Peyer's patch (tissue), 4 donors: Measurements from ENCODE around the gene TENT4A.

Experiments
- POLR2A ChIP-seq, 2 donors: fragments of 450-650 bp; IDR thresholded peaks; one replicate each; pipeline ENCODE4 v1.5.1; 2017; ENCODE audit warnings: antibody characterized with exemption in 2 of 2, mild to moderate bottlenecking in 2 of 2, moderate library complexity in 2 of 2
- TF ChIP-seq, protein P1 (sequence below), 6 experiments: fragments of 450-650 bp in 4 of 6; fragments of 200-600 bp in 2 of 6; sonication (generic) in 1 of 6; IDR thresholded peaks; one replicate each; pipeline ENCODE4 v1.5.1; 2017 to 2019; ENCODE audit warnings: antibody characterized with exemption in 6 of 6, mild to moderate bottlenecking in 3 of 6, moderate library complexity in 1 of 6

DNA sequence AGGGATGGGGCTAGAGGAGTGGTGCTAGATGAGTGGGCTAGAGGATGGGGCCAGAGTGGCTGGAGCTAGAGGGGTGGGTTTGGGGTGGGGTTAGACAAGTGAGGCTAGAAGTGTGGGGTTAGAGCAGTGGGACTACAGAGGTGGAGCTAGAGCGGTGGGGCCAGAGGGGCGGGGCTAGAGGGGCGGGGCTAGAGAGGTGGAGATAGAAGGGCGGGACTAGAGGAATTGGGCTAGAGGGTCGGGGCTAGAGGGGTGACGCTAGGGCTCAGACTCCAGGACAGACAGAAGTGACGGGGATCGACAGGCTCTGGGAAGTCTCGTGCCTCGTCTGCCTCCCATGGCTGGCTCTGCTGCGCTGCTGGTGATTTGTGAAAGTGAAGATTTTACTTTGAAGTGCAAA, 31.0 kb upstream of the TENT4A start:
- TF ChIP-seq, protein P1, sequence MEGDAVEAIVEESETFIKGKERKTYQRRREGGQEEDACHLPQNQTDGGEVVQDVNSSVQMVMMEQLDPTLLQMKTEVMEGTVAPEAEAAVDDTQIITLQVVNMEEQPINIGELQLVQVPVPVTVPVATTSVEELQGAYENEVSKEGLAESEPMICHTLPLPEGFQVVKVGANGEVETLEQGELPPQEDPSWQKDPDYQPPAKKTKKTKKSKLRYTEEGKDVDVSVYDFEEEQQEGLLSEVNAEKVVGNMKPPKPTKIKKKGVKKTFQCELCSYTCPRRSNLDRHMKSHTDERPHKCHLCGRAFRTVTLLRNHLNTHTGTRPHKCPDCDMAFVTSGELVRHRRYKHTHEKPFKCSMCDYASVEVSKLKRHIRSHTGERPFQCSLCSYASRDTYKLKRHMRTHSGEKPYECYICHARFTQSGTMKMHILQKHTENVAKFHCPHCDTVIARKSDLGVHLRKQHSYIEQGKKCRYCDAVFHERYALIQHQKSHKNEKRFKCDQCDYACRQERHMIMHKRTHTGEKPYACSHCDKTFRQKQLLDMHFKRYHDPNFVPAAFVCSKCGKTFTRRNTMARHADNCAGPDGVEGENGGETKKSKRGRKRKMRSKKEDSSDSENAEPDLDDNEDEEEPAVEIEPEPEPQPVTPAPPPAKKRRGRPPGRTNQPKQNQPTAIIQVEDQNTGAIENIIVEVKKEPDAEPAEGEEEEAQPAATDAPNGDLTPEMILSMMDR (IDR thresholded peaks at IDR 0.05), result no peak
- no peak for TF ChIP-seq POLR2A (IDR thresholded peaks at IDR 0.05)
